Peyer's patch (tissue), 4 donors: Measurements from ENCODE around the gene WNT5A. TPM values are rescaled to one million over a fixed set of nuclear protein-coding genes. Genes with fewer than 3 reads are reported as not detected.

ENCODE experiments used
- DNase-seq, 3 donors: peaks; one replicate each; pipeline ENCODE4 v3.0.0-alpha.2; 2017 to 2019
- H3K27ac ChIP-seq, 4 donors: fragments of 200-600 bp; sonication (generic); one replicate each; pipeline ENCODE4 v1.5.1; 2016 to 2019
- H3K27me3 ChIP-seq, 2 donors: fragments of 200-600 bp; sonication (generic); one replicate each; pipeline ENCODE4 v1.5.1; 2019
- H3K36me3 ChIP-seq, 3 donors: fragments of 200-600 bp; sonication (generic); one replicate each; pipeline ENCODE4 v1.5.1; 2016 to 2019
- H3K4me1 ChIP-seq, 4 donors: fragments of 200-600 bp; sonication (generic); one replicate each; pipeline ENCODE4 v1.5.1; 2016 to 2019
- H3K4me3 ChIP-seq, 4 donors: fragments of 200-600 bp; sonication (generic); 1 replicate in 3 of 4; 2 replicates in 1 of 4; pipeline ENCODE4 v1.5.1; 2016 to 2019; ENCODE audit warnings: mild to moderate bottlenecking in 1 of 4
- H3K9me3 ChIP-seq, 4 donors: fragments of 200-600 bp; sonication (generic); one replicate each; pipeline ENCODE4 v1.5.1; 2016 to 2019; ENCODE audit warnings: mild to moderate bottlenecking in 1 of 4
- POLR2A ChIP-seq, 2 donors: fragments of 450-650 bp; IDR thresholded peaks; one replicate each; pipeline ENCODE4 v1.5.1; 2017; ENCODE audit warnings: antibody characterized with exemption in 2 of 2, mild to moderate bottlenecking in 2 of 2, moderate library complexity in 2 of 2
- total RNA-seq, 4 donors: library from RNA; depleted of rRNA; stranded (reverse); fragments of >200 nt; gene quantifications; one replicate each; pipeline ENCODE4 v1.1.0, GENCODE V29; 2016
- TF ChIP-seq, protein P1 (sequence below), 6 experiments: fragments of 450-650 bp in 4 of 6; fragments of 200-600 bp in 2 of 6; sonication (generic) in 1 of 6; IDR thresholded peaks; one replicate each; pipeline ENCODE4 v1.5.1; 2017 to 2019; ENCODE audit warnings: antibody characterized with exemption in 6 of 6, mild to moderate bottlenecking in 3 of 6, moderate library complexity in 1 of 6

The WNT5A gene
- total RNA-seq, 4 donors from 2014 or later, result 4.6 to 8.6 (median 7.9) TPM

GRCh38 chr3:55514962-55515361 is 27.9 kb upstream of the WNT5A start:
- H3K4me3 ChIP-seq, result no peak overlapping the region
- no peaks in the 10 kb centered on the region for H3K36me3 ChIP-seq
- no peak overlapping the region for H3K27ac ChIP-seq
- TF ChIP-seq, protein P1, sequence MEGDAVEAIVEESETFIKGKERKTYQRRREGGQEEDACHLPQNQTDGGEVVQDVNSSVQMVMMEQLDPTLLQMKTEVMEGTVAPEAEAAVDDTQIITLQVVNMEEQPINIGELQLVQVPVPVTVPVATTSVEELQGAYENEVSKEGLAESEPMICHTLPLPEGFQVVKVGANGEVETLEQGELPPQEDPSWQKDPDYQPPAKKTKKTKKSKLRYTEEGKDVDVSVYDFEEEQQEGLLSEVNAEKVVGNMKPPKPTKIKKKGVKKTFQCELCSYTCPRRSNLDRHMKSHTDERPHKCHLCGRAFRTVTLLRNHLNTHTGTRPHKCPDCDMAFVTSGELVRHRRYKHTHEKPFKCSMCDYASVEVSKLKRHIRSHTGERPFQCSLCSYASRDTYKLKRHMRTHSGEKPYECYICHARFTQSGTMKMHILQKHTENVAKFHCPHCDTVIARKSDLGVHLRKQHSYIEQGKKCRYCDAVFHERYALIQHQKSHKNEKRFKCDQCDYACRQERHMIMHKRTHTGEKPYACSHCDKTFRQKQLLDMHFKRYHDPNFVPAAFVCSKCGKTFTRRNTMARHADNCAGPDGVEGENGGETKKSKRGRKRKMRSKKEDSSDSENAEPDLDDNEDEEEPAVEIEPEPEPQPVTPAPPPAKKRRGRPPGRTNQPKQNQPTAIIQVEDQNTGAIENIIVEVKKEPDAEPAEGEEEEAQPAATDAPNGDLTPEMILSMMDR (IDR thresholded peaks at IDR 0.05), result no peak
- TF ChIP-seq POLR2A (IDR thresholded peaks at IDR 0.05), result no peak
- no peaks in the 10 kb centered on the region for H3K27me3 ChIP-seq
- no peak for DNase-seq
- H3K9me3 ChIP-seq, result no peaks in the 10 kb centered on the region
- H3K4me1 ChIP-seq, result peaks cover 0 to 5% (median 0%) of the 10 kb centered on the region in 4 donors

DNA sequence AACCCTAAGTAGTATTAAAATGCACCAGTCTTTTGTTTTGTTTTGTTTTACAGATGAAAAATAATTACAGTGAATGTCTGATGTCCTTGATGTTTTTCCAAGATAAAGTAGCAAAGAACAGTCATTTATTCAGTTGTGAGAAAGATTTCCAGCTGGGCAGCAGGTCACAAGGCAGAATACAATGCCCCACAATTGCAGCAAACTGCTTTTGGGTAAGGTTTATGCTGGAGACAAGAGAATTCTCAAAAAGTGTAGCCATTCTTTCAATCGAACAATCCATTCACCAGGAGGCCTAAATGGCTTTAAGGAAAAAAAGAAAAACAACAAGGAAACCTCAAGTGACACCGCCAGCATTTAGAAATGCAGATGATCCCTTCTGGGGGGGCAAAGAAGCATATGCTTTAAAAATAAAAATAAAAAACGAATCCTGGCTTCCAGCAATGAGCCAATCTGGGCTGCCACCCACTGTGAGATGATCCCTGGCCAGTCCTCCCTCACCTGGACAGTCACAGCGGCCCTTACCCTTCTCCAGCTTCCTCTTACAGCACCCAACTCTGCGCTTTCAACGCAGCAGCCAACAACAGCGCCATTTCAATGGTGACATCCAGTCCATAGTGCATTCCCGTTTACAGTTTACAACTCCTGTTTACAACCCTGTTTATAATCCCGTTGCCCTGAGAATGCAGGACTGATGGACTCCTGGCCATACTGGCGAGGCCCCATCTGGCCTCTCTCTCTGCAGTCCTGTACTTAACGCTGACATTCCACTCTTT is 25.7 kb upstream of the WNT5A start:
- DNase-seq, result peak in 1 of 3 donors; percentile 77
- H3K4me3 ChIP-seq, result no peak overlapping the region
- H3K27me3 ChIP-seq, result no peaks in the 10 kb centered on the region
- no peaks in the 10 kb centered on the region for H3K9me3 ChIP-seq
- H3K36me3 ChIP-seq, result no peaks in the 10 kb centered on the region
- TF ChIP-seq, protein P1 (IDR thresholded peaks at IDR 0.05), result no peak
- TF ChIP-seq POLR2A (IDR thresholded peaks at IDR 0.05), result no peak
- H3K4me1 ChIP-seq, result peaks cover 0 to 5% (median 0%) of the 10 kb centered on the region in 4 donors
- H3K27ac ChIP-seq, result no peak overlapping the region

DNA sequence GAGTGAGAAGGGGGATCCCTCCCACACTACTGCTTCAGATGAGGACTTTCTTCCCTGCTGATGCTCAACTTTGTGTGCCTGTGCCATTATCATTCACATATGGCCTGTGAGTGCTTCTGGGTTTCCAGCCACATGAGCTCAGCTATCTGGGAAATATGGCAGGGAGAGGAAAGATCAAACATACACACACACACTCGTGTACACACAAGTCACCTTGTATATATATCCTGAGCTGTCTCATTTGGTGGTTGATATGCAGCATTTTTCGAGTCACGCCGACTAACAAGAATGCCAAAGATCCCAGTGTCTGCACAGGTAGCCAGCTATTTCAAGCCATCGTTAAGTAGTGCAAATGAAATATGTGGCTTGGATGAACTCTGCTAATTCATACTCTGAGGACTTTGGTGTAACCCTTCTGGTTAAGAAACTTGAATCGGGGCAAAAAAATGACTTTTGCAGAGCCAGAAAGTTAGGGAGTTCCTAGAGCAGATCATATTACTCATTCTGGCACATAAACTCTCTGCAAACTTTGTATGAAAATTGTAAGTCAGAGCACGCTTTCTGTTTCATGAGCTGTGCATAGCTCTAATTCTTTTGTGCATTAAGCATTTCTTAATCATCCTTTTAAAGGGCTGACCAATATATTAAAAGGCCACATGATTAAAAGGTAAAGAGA is 24.9 kb upstream of the WNT5A start:
- no peak for DNase-seq
- Histone ChIP-seq H3K27ac (no peak overlapping the region), H3K36me3 (no peaks in the 10 kb centered on the region), H3K4me1 (peaks cover 0 to 5% (median 0%) of the 10 kb centered on the region in 4 donors), H3K4me3 (no peak overlapping the region), H3K9me3 (no peaks in the 10 kb centered on the region), H3K27me3 (no peaks in the 10 kb centered on the region)
- TF ChIP-seq, protein P1 (IDR thresholded peaks at IDR 0.05), result no peak
- no peak for TF ChIP-seq POLR2A (IDR thresholded peaks at IDR 0.05)

GRCh38 chr3:55508335-55508734 is 21.2 kb upstream of the WNT5A start:
- no peaks in the 10 kb centered on the region for H3K9me3 ChIP-seq
- peaks cover 0 to 5% (median 0%) of the 10 kb centered on the region in 4 donors for H3K4me1 ChIP-seq
- TF ChIP-seq, protein P1 (IDR thresholded peaks at IDR 0.05), result no peak
- no peak for TF ChIP-seq POLR2A (IDR thresholded peaks at IDR 0.05)
- H3K27me3 ChIP-seq, result no peaks in the 10 kb centered on the region
- no peak for DNase-seq
- no peak overlapping the region for H3K27ac ChIP-seq
- no peak overlapping the region for H3K4me3 ChIP-seq
- H3K36me3 ChIP-seq, result no peaks in the 10 kb centered on the region

- DNase-seq, result no peak
- H3K27ac ChIP-seq, result no peak overlapping the region
Observed at GRCh38 chr3:55507808-55508207, 20.7 kb upstream of the WNT5A start.

More at GRCh38 chr3:55507808-55508207, 20.7 kb upstream of the WNT5A start:
- no peak for TF ChIP-seq POLR2A (IDR thresholded peaks at IDR 0.05)
- TF ChIP-seq, protein P1 (IDR thresholded peaks at IDR 0.05), result no peak
- H3K4me1 ChIP-seq, result peaks cover 0 to 3% (median 0%) of the 10 kb centered on the region in 4 donors
- no peaks in the 10 kb centered on the region for H3K36me3 ChIP-seq
- H3K27me3 ChIP-seq, result no peaks in the 10 kb centered on the region
- no peak overlapping the region for H3K4me3 ChIP-seq
- no peaks in the 10 kb centered on the region for H3K9me3 ChIP-seq
